DND-41 (cell line): ENCODE measurements around the gene CCDC134.

Experiments
- EZH2 ChIP-seq: IDR thresholded peaks from 3 replicates; pipeline ENCODE4 v1.6.1; 2012; ENCODE audit warnings: borderline replicate concordance, low read depth, mild to moderate bottlenecking, moderate library complexity, low read length, inconsistent platforms; ENCODE audit not compliant: severe bottlenecking
- TF ChIP-seq, protein P1 (sequence below): IDR thresholded peaks from 2 replicates; pipeline ENCODE4 v1.5.1; 2012; ENCODE audit warnings: borderline replicate concordance, low read length, moderate library complexity, mild to moderate bottlenecking; ENCODE audit not compliant: poor library complexity, severe bottlenecking; ENCODE audit errors: extremely low read depth

DNA sequence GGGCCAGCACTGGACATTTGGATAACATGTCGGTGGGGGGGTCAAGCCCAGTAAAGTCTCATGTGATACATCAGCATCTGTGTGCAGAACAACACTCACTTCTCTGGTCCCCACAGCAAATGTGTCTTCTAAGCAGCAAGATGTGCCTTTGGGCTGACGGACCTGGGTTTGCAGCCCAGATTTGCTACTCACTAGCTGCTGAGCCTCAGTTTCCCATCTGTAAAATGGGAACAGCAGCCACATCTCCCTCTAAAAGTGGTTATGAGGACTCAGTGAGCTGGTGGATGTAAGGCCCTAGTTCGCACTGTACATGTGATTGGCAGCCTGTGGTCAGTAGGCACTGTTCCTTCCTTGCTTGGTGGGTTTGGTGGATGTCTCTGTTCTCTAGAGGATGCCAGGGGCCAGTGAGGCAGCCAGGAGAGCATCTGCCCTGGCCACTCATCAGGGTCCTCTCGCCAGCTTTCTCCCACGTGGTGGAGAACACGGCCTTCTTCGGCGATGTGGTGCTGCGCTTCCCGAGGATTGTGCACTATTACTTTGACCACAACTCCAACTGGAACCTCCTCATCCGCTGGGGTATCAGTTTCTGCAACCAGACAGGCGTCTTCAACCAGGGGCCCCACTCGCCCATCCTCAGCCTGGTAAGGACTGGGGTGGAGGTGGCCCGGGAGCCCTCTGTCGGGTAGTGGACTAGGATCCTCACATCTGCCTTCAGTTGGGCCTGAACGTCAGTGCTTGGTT, 12.5 kb downstream of the CCDC134 start:
- TF ChIP-seq, protein P1, sequence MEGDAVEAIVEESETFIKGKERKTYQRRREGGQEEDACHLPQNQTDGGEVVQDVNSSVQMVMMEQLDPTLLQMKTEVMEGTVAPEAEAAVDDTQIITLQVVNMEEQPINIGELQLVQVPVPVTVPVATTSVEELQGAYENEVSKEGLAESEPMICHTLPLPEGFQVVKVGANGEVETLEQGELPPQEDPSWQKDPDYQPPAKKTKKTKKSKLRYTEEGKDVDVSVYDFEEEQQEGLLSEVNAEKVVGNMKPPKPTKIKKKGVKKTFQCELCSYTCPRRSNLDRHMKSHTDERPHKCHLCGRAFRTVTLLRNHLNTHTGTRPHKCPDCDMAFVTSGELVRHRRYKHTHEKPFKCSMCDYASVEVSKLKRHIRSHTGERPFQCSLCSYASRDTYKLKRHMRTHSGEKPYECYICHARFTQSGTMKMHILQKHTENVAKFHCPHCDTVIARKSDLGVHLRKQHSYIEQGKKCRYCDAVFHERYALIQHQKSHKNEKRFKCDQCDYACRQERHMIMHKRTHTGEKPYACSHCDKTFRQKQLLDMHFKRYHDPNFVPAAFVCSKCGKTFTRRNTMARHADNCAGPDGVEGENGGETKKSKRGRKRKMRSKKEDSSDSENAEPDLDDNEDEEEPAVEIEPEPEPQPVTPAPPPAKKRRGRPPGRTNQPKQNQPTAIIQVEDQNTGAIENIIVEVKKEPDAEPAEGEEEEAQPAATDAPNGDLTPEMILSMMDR, result no peak
- TF ChIP-seq EZH2, result no peak
